NCI-H524 treated with DMSO at 0.1 percent for 48 hours (cell line): ENCODE results near the gene GPSM3.
"Not testable (repeated sequence)": the region's sequence is repeated elsewhere in the genome, so short reads cannot be mapped to it uniquely, and the experiment has no call there.

Experiments
- DNase-seq: peaks from one replicate; lab custom pipeline; 2025; lab: John Stamatoyannopoulos, UW

Gene GPSM3

GRCh38 chr6:32192608-32193039 is at the start of gene GPSM3:
Gene GPSM3 (minus strand): TSS chr6:32192643. CDS start chr6:32192513, 130 bp downstream.
- DNase-seq = no peak

GRCh38 chr6:32240686-32241085 is 48.2 kb upstream of the GPSM3 start:
- DNase-seq = no peak

- DNase-seq = no peak
These were observed 47.0 kb upstream of the GPSM3 start for GRCh38 chr6:32239462-32239861.

- DNase-seq = no peak
These were observed 42.5 kb upstream of the GPSM3 start for GRCh38 chr6:32234934-32235333.

- no peak for DNase-seq
These were observed 34.0 kb upstream of the GPSM3 start for GRCh38 chr6:32226434-32226833.

- no peak for DNase-seq
These were observed 32.3 kb upstream of the GPSM3 start for GRCh38 chr6:32224696-32225095.

GRCh38 chr6:32223258-32224235 is 31.1 kb upstream of the GPSM3 start, which contains the start of gene NOTCH4:
Gene NOTCH4 (minus strand): TSS chr6:32224067. CDS start chr6:32223928, 139 bp downstream.
- no peak for DNase-seq

GRCh38 chr6:32222333-32223230 is 30.1 kb upstream of the GPSM3 start:
- DNase-seq = no peak

GRCh38 chr6:32220021-32220420 is 27.6 kb upstream of the GPSM3 start:
- no peak for DNase-seq

- no peak for DNase-seq
These were observed 25.7 kb upstream of the GPSM3 start for GRCh38 chr6:32218167-32218566.

GRCh38 chr6:32216998-32217397 is 24.6 kb upstream of the GPSM3 start:
- DNase-seq = no peak

GRCh38 chr6:32216285-32216684 is 23.8 kb upstream of the GPSM3 start:
- DNase-seq = no peak

- no peak for DNase-seq
These were observed 23.2 kb upstream of the GPSM3 start for GRCh38 chr6:32215617-32216016.

- DNase-seq = no peak
These were observed 21.7 kb upstream of the GPSM3 start for GRCh38 chr6:32214126-32214525.

GRCh38 chr6:32213649-32214048 is 21.2 kb upstream of the GPSM3 start:
- no peak for DNase-seq

GRCh38 chr6:32212076-32212760 is 19.8 kb upstream of the GPSM3 start:
- no peak for DNase-seq

GRCh38 chr6:32211432-32211831 is 19.0 kb upstream of the GPSM3 start:
- not testable (repeated sequence) for DNase-seq

- no peak for DNase-seq
These were observed 17.8 kb upstream of the GPSM3 start for GRCh38 chr6:32210191-32210601.

GRCh38 chr6:32208996-32209395 is 16.6 kb upstream of the GPSM3 start:
- no peak for DNase-seq

- DNase-seq = no peak
These were observed 11.8 kb upstream of the GPSM3 start for GRCh38 chr6:32204268-32204715.

- no peak for DNase-seq
These were observed 11.2 kb upstream of the GPSM3 start for GRCh38 chr6:32203426-32204267.
